ENCODE data around the gene PSMD13. TPM values are rescaled to one million over a fixed set of nuclear protein-coding genes. Genes with fewer than 3 reads are reported as not detected.

Gene PSMD13
- total RNA-seq, 1 experiment from 2014 or later: 179 TPM

- intact Hi-C loops (cut with micrococcal nuclease): no loop called here
- Histone ChIP-seq H3K9me2 (ENCODE audit: insufficient read depth) (no peaks in the 10 kb centered on the region), H3K9me3 (ENCODE audit: control insufficient read depth in 1 of 2, insufficient read depth in 1 of 2, low read depth in 1 of 2, low read length in 2 of 2) (no peaks in the 10 kb centered on the region), H3K79me2 (ENCODE audit: insufficient read depth, low read length) (no peaks in the 10 kb centered on the region), H2AFZ (ENCODE audit: low read depth, low read length, poor library complexity, severe bottlenecking) (no peak overlapping the region), H3K4me2 (ENCODE audit: low read length) (no peak overlapping the region), H3K4me3 (replicated peaks in 1 of 2; ENCODE audit: low read depth in 1 of 2, low read length in 2 of 2) (no peak overlapping the region), H3K9ac (ENCODE audit: low read length) (no peak overlapping the region), H3K27me3 (ENCODE audit: insufficient read depth, low read length) (no peaks in the 10 kb centered on the region), H4K20me1 (ENCODE audit: insufficient read depth) (no peaks in the 10 kb centered on the region), H3K4me1 (ENCODE audit: control insufficient read depth in 1 of 2, insufficient read depth in 2 of 2, low read length in 2 of 2) (peaks cover 0 to 3% of the 10 kb centered on the region in 2 experiments; a peak in 1 of 4 replicates), H3K36me3 (ENCODE audit: control insufficient read depth in 1 of 2, insufficient read depth in 2 of 2, low read length in 2 of 2) (peaks cover 0 to 5% of the 10 kb centered on the region in 2 experiments; a peak in 2 of 4 replicates), H3K27ac (ENCODE audit: low read depth, low read length) (no peak overlapping the region; the same call in 1 of the 2 replicates)
- TF ChIP-seq ZNF274 (IDR thresholded peaks at IDR 0.05; ENCODE audit: low read depth, low read length) (no peak), SP1 (IDR thresholded peaks at IDR 0.05; ENCODE audit: low read depth) (no peak), CBX3 (IDR thresholded peaks at IDR 0.05; ENCODE audit: low read depth) (no peak), EGR1 (IDR thresholded peaks at IDR 0.05; ENCODE audit: low read depth) (no peak), EZH2phosphoT487 (IDR thresholded peaks at IDR 0.05; ENCODE audit: borderline replicate concordance) (no peak), YY1 (IDR thresholded peaks at IDR 0.05; ENCODE audit: extremely low read depth, insufficient replicate concordance, low read depth, low read length) (no peak), ATF3 (IDR thresholded peaks at IDR 0.05) (no peak), SRF (IDR thresholded peaks at IDR 0.05; ENCODE audit: low read depth) (no peak), ZFX (IDR thresholded peaks at IDR 0.05) (no peak), MAX (IDR thresholded peaks at IDR 0.05) (no peak)
- ATAC-seq (peak; percentile 10; the same call in 1 of the 2 replicates), DNase-seq (ENCODE audit: low read depth, low spot score) (no peak)
- ChIA-PET RAD21 (ENCODE audit: low non-redundant PET in 1 of 2, low total read pairs in 2 of 2, uncharacterized antibody in 2 of 2, unreplicated experiment in 2 of 2) (no interaction called here), CTCF (no interaction called here), POLR2A (interaction anchor here (1.3 kb wide), 1 partner anchor 10 kb away, joined by 3 read pairs; the partner anchor contains the start of gene IFITM2)
- BruUV-seq (replicated peaks): no TSS peak
These were observed 61.0 kb downstream of the PSMD13 start for GRCh38 chr11:297586-298405.

Measured in HCT116 (cell line).